Erythroblast (primary cell): ENCODE measurements around the gene VAV3.

Experiments
- DNase-seq, 2 experiments: peaks; one replicate each; lab custom pipeline; 2025; lab: John Stamatoyannopoulos, UW
- GATA1 ChIP-seq: IDR thresholded peaks from 2 replicates; pipeline ENCODE4 v1.6.1; 2011; ENCODE audit warnings: low read depth, mild to moderate bottlenecking, control low read depth, low read length, moderate library complexity
- POLR2A ChIP-seq: IDR thresholded peaks from 2 replicates; pipeline ENCODE4 v1.6.1; 2011; ENCODE audit warnings: mild to moderate bottlenecking, low read length

Gene VAV3

GRCh38 chr1:107526524-107527198, 438.3 kb downstream of the VAV3 start:
- no peak for DNase-seq
- TF ChIP-seq GATA1 (no peak), POLR2A (no peak)

GRCh38 chr1:107525961-107526360, 439.0 kb downstream of the VAV3 start:
- no peak for DNase-seq
- no peak for TF ChIP-seq POLR2A
- TF ChIP-seq GATA1: no peak

DNA sequence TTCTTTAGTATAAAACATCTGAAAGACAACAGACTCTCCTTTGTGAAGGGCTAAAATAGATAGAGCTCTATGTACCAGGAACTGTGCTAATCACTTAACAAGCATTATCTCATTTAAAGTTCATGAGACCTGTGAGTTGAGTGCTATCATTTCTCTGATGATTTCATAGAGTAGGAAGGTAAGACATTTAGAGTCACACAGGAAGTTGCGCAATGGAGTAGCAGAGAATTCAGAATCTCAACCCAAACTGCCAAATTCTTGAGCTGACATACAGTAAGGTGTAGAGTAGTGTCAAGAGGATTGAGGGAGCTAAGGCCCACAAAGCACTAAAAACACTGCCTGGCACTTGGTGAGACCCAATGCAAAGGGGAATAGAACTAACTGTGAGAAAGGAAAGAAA, 439.8 kb downstream of the VAV3 start:
- DNase-seq: no peak
- no peak for TF ChIP-seq POLR2A
- no peak for TF ChIP-seq GATA1

- DNase-seq: no peak
- TF ChIP-seq POLR2A (no peak), GATA1 (no peak)
Observed at GRCh38 chr1:107524301-107524700, 440.7 kb downstream of the VAV3 start.

GRCh38 chr1:107523736-107524135, 441.2 kb downstream of the VAV3 start:
- TF ChIP-seq GATA1: no peak
- TF ChIP-seq POLR2A: no peak
- DNase-seq: no peak

GRCh38 chr1:107523061-107523460, 441.9 kb downstream of the VAV3 start:
- TF ChIP-seq GATA1: no peak
- no peak for TF ChIP-seq POLR2A

More at GRCh38 chr1:107523061-107523460, 441.9 kb downstream of the VAV3 start:
- no peak for DNase-seq
